HEK293 (cell line): Measurements from ENCODE around the gene SLC66A2.

Source experiments
- CTCF ChIA-PET: fragments of 350-600 bp; formaldehyde crosslinking; extraction: SDS; loops from one replicate; lab custom pipeline; 2021; ENCODE audit warnings: antibody characterized with exemption; lab: Yijun Ruan, JAX
- POLR2A ChIA-PET: fragments of 300-600 bp; formaldehyde crosslinking; extraction: SDS; loops from one replicate; lab custom pipeline; 2020; ENCODE audit warnings: antibody characterized with exemption, inconsistent platforms; lab: Yijun Ruan, JAX
- H3K27ac ChIP-seq: fragments of 200-500 bp; sonication (Bioruptor generic); 2 replicates; pipeline ENCODE4 v1.5.1; 2014; ENCODE audit warnings: low read depth, low read length, control low read depth, inconsistent platforms; ENCODE audit errors: extremely low read depth
- H3K36me3 ChIP-seq, 2 experiments: fragments of 200-500 bp in 1 of 2; sonication (Bioruptor generic) in 1 of 2; 1 replicate in 1 of 2; 2 replicates in 1 of 2; pipeline ENCODE4 v1.5.1; 2014 to 2017; ENCODE audit warnings: inconsistent platforms in 2 of 2, low read length in 2 of 2; ENCODE audit not compliant: control insufficient read depth in 2 of 2, insufficient read depth in 1 of 2
- H3K4me1 ChIP-seq: fragments of 200-500 bp; sonication (Bioruptor generic); 2 replicates; pipeline ENCODE4 v1.5.1; 2014; ENCODE audit warnings: mild to moderate bottlenecking, low read length, inconsistent platforms; ENCODE audit not compliant: control insufficient read depth, insufficient read depth
- H3K4me3 ChIP-seq: 2 replicates; pipeline ENCODE4 v1.5.1; 2011; ENCODE audit warnings: low read depth, mild to moderate bottlenecking, control low read depth, low read length, moderate library complexity
- H3K9me3 ChIP-seq: fragments of 200-500 bp; sonication (Bioruptor generic); 2 replicates; pipeline ENCODE4 v1.5.1; 2014; ENCODE audit warnings: low read depth, low read length, inconsistent platforms; ENCODE audit not compliant: control insufficient read depth, insufficient read depth
- EGR2 ChIP-seq: fragments of 450-650 bp; formaldehyde crosslinking; IDR thresholded peaks from 2 replicates; pipeline ENCODE4 v1.5.1; 2016; ENCODE audit warnings: low read depth, missing biosample characterization, missing genetic modification characterization
- GLI4 ChIP-seq: fragments of 450-650 bp; formaldehyde crosslinking; IDR thresholded peaks from 2 replicates; pipeline ENCODE4 v1.5.1; 2016; ENCODE audit warnings: missing biosample characterization, missing genetic modification characterization
- IKZF3 ChIP-seq: fragments of 450-650 bp; IDR thresholded peaks from 2 replicates; pipeline ENCODE4 v1.5.0; 2018; ENCODE audit warnings: missing biosample characterization, mild to moderate bottlenecking, missing genetic modification characterization, moderate library complexity
- KLF10 ChIP-seq: fragments of 450-650 bp; IDR thresholded peaks from 2 replicates; pipeline ENCODE4 v1.5.1; 2018; ENCODE audit warnings: missing biosample characterization, mild to moderate bottlenecking, missing genetic modification characterization
- KLF16 ChIP-seq: fragments of 450-650 bp; formaldehyde crosslinking; IDR thresholded peaks from 2 replicates; pipeline ENCODE4 v1.5.1; 2017; ENCODE audit warnings: missing biosample characterization, missing genetic modification characterization
- OVOL3 ChIP-seq: fragments of 450-650 bp; formaldehyde crosslinking; IDR thresholded peaks from 2 replicates; pipeline ENCODE4 v1.5.1; 2016; ENCODE audit warnings: missing biosample characterization, missing genetic modification characterization
- PRDM2 ChIP-seq: fragments of 450-650 bp; formaldehyde crosslinking; IDR thresholded peaks from 2 replicates; pipeline ENCODE4 v1.5.1; 2016; ENCODE audit warnings: missing biosample characterization, missing genetic modification characterization, borderline replicate concordance
- RBAK ChIP-seq: fragments of 450-650 bp; formaldehyde crosslinking; IDR thresholded peaks from 2 replicates; pipeline ENCODE4 v1.5.1; 2016; ENCODE audit warnings: missing biosample characterization, missing genetic modification characterization
- ZNF248 ChIP-seq: fragments of 450-650 bp; formaldehyde crosslinking; IDR thresholded peaks from 2 replicates; pipeline ENCODE4 v1.5.1; 2017; ENCODE audit warnings: missing biosample characterization, missing genetic modification characterization
- ZNF324 ChIP-seq: fragments of 450-650 bp; formaldehyde crosslinking; IDR thresholded peaks from 2 replicates; pipeline ENCODE4 v1.5.1; 2016; ENCODE audit warnings: missing biosample characterization, missing genetic modification characterization
- ZNF416 ChIP-seq: fragments of 450-650 bp; formaldehyde crosslinking; IDR thresholded peaks from 2 replicates; pipeline ENCODE4 v1.5.1; 2016; ENCODE audit warnings: missing biosample characterization, missing genetic modification characterization
- ZNF423 ChIP-seq: fragments of 450-650 bp; formaldehyde crosslinking; IDR thresholded peaks from 2 replicates; pipeline ENCODE4 v1.5.1; 2016; ENCODE audit warnings: missing biosample characterization, missing genetic modification characterization
- ZNF513 ChIP-seq: fragments of 450-650 bp; IDR thresholded peaks from 2 replicates; pipeline ENCODE4 v1.5.1; 2018; ENCODE audit warnings: missing biosample characterization, missing genetic modification characterization
- ZNF518A ChIP-seq: fragments of 450-650 bp; formaldehyde crosslinking; conservative IDR thresholded peaks from 2 replicates; pipeline ENCODE4 v1.5.1; 2016; ENCODE audit warnings: low read depth, missing biosample characterization, missing genetic modification characterization
- ZNF629 ChIP-seq: fragments of 450-650 bp; formaldehyde crosslinking; IDR thresholded peaks from 2 replicates; pipeline ENCODE4 v1.5.1; 2017; ENCODE audit warnings: missing biosample characterization, missing genetic modification characterization
- ZNF777 ChIP-seq: fragments of 450-650 bp; formaldehyde crosslinking; IDR thresholded peaks from 2 replicates; pipeline ENCODE4 v1.5.1; 2017; ENCODE audit warnings: missing biosample characterization, missing genetic modification characterization, borderline replicate concordance

Gene SLC66A2

GRCh38 chr18:79983253-79983652, 31.8 kb upstream of the SLC66A2 start (continued):
- TF ChIP-seq ZNF513, result no peak
- TF ChIP-seq ZNF518A (tag by site-specific recombination), result no peak
- TF ChIP-seq PRDM2 (tag by site-specific recombination), result no peak

GRCh38 chr18:79982736-79983135, 31.3 kb upstream of the SLC66A2 start:
- H3K36me3 ChIP-seq, result peaks cover 28 to 56% of the 10 kb centered on the region in 2 experiments
- TF ChIP-seq KLF10 (tag by site-specific recombination) (no peak), ZNF629 (no peak)
- TF ChIP-seq, all 188 proteins: peak for 0
- no peak overlapping the region for H3K27ac ChIP-seq
- peaks cover 14% of the 10 kb centered on the region for H3K4me1 ChIP-seq
- ChIA-PET POLR2A (interaction anchor here (0.6 kb wide), 1 partner anchor 151 kb away, joined by 3 read pairs; no protein-coding TSS in a partner anchor), CTCF (interaction anchor here (1.1 to 1.4 kb wide), 2 partner anchors 17 to 38 kb away, joined by 3 to 10 read pairs; no protein-coding TSS in a partner anchor)
- H3K4me3 ChIP-seq, result no peak overlapping the region
- no peaks in the 10 kb centered on the region for H3K9me3 ChIP-seq

GRCh38 chr18:79980585-79980984, 29.1 kb upstream of the SLC66A2 start:
- Histone ChIP-seq H3K4me3 (no peak overlapping the region), H3K36me3 (peaks cover 25 to 58% of the 10 kb centered on the region in 2 experiments), H3K9me3 (no peaks in the 10 kb centered on the region), H3K27ac (no peak overlapping the region), H3K4me1 (peaks cover 12% of the 10 kb centered on the region)
- POLR2A ChIA-PET, result no interaction called here
- CTCF ChIA-PET, result no interaction called here
- TF ChIP-seq IKZF3 (tag by site-specific recombination), result no peak
- no peak for TF ChIP-seq ZNF248
- TF ChIP-seq ZNF423 (tag by site-specific recombination), result no peak
- TF ChIP-seq ZNF416 (tag by site-specific recombination), result no peak
- no peak for TF ChIP-seq ZNF518A (tag by site-specific recombination)
- no peak for TF ChIP-seq KLF16 (tag by site-specific recombination)
- TF ChIP-seq ZNF324 (tag by site-specific recombination), result no peak
- no peak for TF ChIP-seq EGR2 (tag by site-specific recombination)
- TF ChIP-seq GLI4, result no peak
- TF ChIP-seq OVOL3, result no peak
- TF ChIP-seq RBAK (tag by site-specific recombination), result no peak
- TF ChIP-seq ZNF777 (tag by site-specific recombination), result no peak
